Left lung (tissue), 10 donors: Measurements from ENCODE around the gene SHBG. TPM values are rescaled to one million over a fixed set of nuclear protein-coding genes. Genes with fewer than 3 reads are reported as not detected.
A peak's percentile ranks its signal among the peaks of the same experiment; 100 is the strongest.

Experiments
- ATAC-seq: fragments of 200-7000 bp; cut with Tn5 transposase; one replicate; pipeline ENCODE4 v1.9.1; 2020; ENCODE audit warnings: moderate library complexity
- DNase-seq, 4 donors: peaks; one replicate each; pipeline ENCODE4 v3.0.0-alpha.2; 2013 to 2020
- H3K27ac ChIP-seq, 2 donors: fragments of 200-600 bp; sonication (generic) in 1 of 2; one replicate each; pipeline versions ENCODE4 v1.5.0 to v1.8.0; 2020 to 2021
- H3K27me3 ChIP-seq, 2 donors: fragments of 200-600 bp; sonication (generic) in 1 of 2; one replicate each; pipeline versions ENCODE4 v1.5.0 to v1.8.0; 2020 to 2021
- H3K36me3 ChIP-seq, 2 donors: fragments of 200-600 bp; sonication (generic) in 1 of 2; one replicate each; pipeline versions ENCODE4 v1.5.0 to v1.8.0; 2020 to 2021
- H3K4me1 ChIP-seq, 2 donors: fragments of 200-600 bp; one replicate each; pipeline ENCODE4 v1.8.0; 2021
- H3K4me3 ChIP-seq, 2 donors: fragments of 200-600 bp; sonication (generic) in 1 of 2; one replicate each; pipeline versions ENCODE4 v1.5.0 to v1.8.0; 2020 to 2021; ENCODE audit warnings: mild to moderate bottlenecking in 1 of 2
- H3K9me3 ChIP-seq, 2 donors: fragments of 200-600 bp; sonication (generic) in 1 of 2; one replicate each; pipeline versions ENCODE4 v1.5.0 to v1.8.0; 2020 to 2021
- CTCF ChIP-seq, 2 donors: fragments of 200-600 bp; sonication (generic) in 1 of 2; IDR thresholded peaks; one replicate each; pipeline versions ENCODE4 v1.5.0 to v1.8.0; 2021; ENCODE audit warnings: antibody characterized with exemption in 2 of 2
- intact Hi-C, 2 donors: fragments of 100-400 bp; cut with DNase I; formaldehyde crosslinking; loops; one replicate each; pipeline versions ENCODE4 v1.11.2 to v1.14.2; 2022
- polyA plus RNA-seq, 6 donors: library from polyadenylated mRNA; unstranded; fragments of 120-200 nt; gene quantifications; one replicate each; pipeline ENCODE4 v1.2.1, GENCODE V29; 2013; ENCODE audit not compliant: insufficient read length in 6 of 6
- total RNA-seq, 2 donors: library from RNA; stranded (reverse); fragmentation: NEBNext Ultra II Directional; extraction: Animal tissue kit (Norgen Biotek cat#: 25700); gene quantifications; one replicate each; pipeline ENCODE4 v1.2.1, GENCODE V29; 2021
- donor health status: DM: no; HTN: yes; CAD: no.
- donor health status: DM: no; HTN: no; CAD: no.

SHBG gene
- total and polyA plus RNA-seq, 8 donors = 0.50 to 2.2 (median 1.3) TPM; not detected in 1

GRCh38 chr17:7589204-7589868, 40.6 kb upstream of the SHBG start:
- H3K4me3 ChIP-seq = no peak overlapping the region
- DNase-seq (peak; percentile 72 to 95 (median 86)), ATAC-seq (peak; percentile 87)
- no peaks in the 10 kb centered on the region for H3K9me3 ChIP-seq
- peaks cover 10 to 39% of the 10 kb centered on the region in 2 donors for H3K4me1 ChIP-seq
- H3K27ac ChIP-seq = no peak overlapping the region
- peak; percentile 76 to 90 for TF ChIP-seq CTCF (IDR thresholded peaks at IDR 0.05)
- no peaks in the 10 kb centered on the region for H3K27me3 ChIP-seq
- intact Hi-C loops = no loop called here
- peaks cover 0 to 77% of the 10 kb centered on the region in 2 donors for H3K36me3 ChIP-seq

GRCh38 chr17:7589891-7590691, 39.8 kb upstream of the SHBG start, which contains the start of gene SOX15:
Gene SOX15 (minus strand): TSS chr17:7590094. CDS start chr17:7589676, 418 bp downstream.
- no peaks in the 10 kb centered on the region for H3K9me3 ChIP-seq
- no peak for ATAC-seq
- no peak within 1 kb of the TSS for H3K4me3 ChIP-seq
- peaks cover 10 to 31% of the 10 kb centered on the region in 2 donors for H3K4me1 ChIP-seq
- peaks cover 0 to 85% of the 10 kb centered on the region in 2 donors for H3K36me3 ChIP-seq
- intact Hi-C loops = no loop called here
- no peak for TF ChIP-seq CTCF (IDR thresholded peaks at IDR 0.05)
- DNase-seq = no peak
- peak within 1 kb of the TSS in 1 of 2 donors; percentile 33 for H3K27ac ChIP-seq
- H3K27me3 ChIP-seq = no peaks in the 10 kb centered on the region

GRCh38 chr17:7590743-7591142, 39.2 kb upstream of the SHBG start:
- Histone ChIP-seq H3K4me1 (peaks cover 10 to 25% of the 10 kb centered on the region in 2 donors), H3K4me3 (no peak overlapping the region), H3K36me3 (peaks cover 0 to 91% of the 10 kb centered on the region in 2 donors), H3K9me3 (no peaks in the 10 kb centered on the region), H3K27me3 (no peaks in the 10 kb centered on the region), H3K27ac (peak overlapping the region in 1 of 2 donors; percentile 33)
- ATAC-seq (peak; percentile 4), DNase-seq (no peak)
- intact Hi-C loops = no loop called here
- TF ChIP-seq CTCF (IDR thresholded peaks at IDR 0.05) = no peak

GRCh38 chr17:7591596-7591995, 38.3 kb upstream of the SHBG start:
- TF ChIP-seq CTCF (IDR thresholded peaks at IDR 0.05) = no peak
- H3K9me3 ChIP-seq = no peaks in the 10 kb centered on the region
- H3K27me3 ChIP-seq = no peaks in the 10 kb centered on the region
- H3K4me1 ChIP-seq = peaks cover 10 to 22% of the 10 kb centered on the region in 2 donors
- ATAC-seq (no peak), DNase-seq (no peak)
- intact Hi-C loops = no loop called here
- H3K36me3 ChIP-seq = peaks cover 0 to 97% of the 10 kb centered on the region in 2 donors
- H3K4me3 ChIP-seq = no peak overlapping the region
- H3K27ac ChIP-seq = no peak overlapping the region

GRCh38 chr17:7592422-7593021, 37.4 kb upstream of the SHBG start:
- no peak for TF ChIP-seq CTCF (IDR thresholded peaks at IDR 0.05)
- Histone ChIP-seq H3K4me1 (peaks cover 10 to 22% of the 10 kb centered on the region in 2 donors), H3K9me3 (no peaks in the 10 kb centered on the region), H3K27me3 (no peaks in the 10 kb centered on the region), H3K36me3 (peaks cover 0 to 97% of the 10 kb centered on the region in 2 donors), H3K4me3 (no peak overlapping the region), H3K27ac (no peak overlapping the region)
- DNase-seq (no peak), ATAC-seq (no peak)
- intact Hi-C loops = no loop called here
